Activated CD4-positive, CD25-positive, alpha-beta regulatory T cell treated with anti-CD3 and anti-CD28 coated beads, Interleukin-2, amount 50 U/mL, for 16 hours (primary cell): Measurements from ENCODE around the gene PRDX2.
A peak's percentile ranks its signal among the peaks of the same experiment; 100 is the strongest.

Experiments used
- DNase-seq: peaks from one replicate; pipeline ENCODE4 v3.0.0-alpha.2; 2020; ENCODE audit warnings: low read depth, low spot score

The PRDX2 gene

DNA sequence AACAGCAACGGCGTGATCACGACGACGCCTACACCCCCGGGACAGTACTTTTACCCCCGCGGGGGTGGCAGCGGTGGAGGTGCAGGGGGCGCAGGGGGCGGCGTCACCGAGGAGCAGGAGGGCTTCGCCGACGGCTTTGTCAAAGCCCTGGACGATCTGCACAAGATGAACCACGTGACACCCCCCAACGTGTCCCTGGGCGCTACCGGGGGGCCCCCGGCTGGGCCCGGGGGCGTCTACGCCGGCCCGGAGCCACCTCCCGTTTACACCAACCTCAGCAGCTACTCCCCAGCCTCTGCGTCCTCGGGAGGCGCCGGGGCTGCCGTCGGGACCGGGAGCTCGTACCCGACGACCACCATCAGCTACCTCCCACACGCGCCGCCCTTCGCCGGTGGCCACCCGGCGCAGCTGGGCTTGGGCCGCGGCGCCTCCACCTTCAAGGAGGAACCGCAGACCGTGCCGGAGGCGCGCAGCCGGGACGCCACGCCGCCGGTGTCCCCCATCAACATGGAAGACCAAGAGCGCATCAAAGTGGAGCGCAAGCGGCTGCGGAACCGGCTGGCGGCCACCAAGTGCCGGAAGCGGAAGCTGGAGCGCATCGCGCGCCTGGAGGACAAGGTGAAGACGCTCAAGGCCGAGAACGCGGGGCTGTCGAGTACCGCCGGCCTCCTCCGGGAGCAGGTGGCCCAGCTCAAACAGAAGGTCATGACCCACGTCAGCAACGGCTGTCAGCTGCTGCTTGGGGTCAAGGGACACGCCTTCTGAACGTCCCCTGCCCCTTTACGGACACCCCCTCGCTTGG, 9.3 kb downstream of the PRDX2 start:
- peak; percentile 64 for DNase-seq

- DNase-seq: peak; percentile 94
Observed at GRCh38 chr19:12791345-12792050, 10.1 kb downstream of the PRDX2 start, which contains the start of gene JUNB. TSS of gene JUNB (plus strand) at chr19:12791486. CDS start at chr19:12791772, 286 bp downstream.

DNA sequence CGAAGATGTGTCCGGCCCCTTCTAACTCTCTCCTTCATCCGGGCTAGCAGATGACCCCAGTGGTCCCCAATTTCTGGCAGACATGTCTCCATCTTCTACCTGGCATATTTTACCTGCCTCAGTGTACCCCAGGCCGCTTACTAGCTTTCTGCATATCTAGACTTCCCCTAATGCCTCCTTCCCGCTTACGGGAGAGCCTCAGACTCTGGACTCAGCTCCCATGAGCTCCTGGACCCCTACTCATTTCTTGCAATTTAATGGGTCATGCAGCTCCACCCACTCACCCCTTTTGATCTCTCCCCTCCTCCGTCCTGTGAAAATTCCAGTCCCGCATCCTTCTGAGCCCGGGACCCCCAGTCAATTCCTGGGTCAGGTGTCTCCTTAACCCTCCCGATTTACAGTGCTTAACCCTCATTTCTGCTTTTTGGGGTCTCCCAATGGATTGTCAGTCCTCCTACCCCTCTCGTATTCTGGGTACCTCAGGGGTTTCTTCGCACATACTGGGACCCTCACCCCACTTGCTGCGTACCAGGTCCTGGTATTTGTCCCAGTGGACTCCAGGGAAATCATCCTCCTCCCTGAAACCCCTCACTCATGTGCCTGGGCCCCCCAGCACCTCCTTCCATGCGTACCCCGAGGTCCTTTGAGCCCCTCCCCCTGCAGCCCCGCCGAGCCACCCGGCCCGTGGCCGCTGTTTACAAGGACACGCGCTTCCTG, 10.8 kb downstream of the PRDX2 start:
- no peak for DNase-seq

DNA sequence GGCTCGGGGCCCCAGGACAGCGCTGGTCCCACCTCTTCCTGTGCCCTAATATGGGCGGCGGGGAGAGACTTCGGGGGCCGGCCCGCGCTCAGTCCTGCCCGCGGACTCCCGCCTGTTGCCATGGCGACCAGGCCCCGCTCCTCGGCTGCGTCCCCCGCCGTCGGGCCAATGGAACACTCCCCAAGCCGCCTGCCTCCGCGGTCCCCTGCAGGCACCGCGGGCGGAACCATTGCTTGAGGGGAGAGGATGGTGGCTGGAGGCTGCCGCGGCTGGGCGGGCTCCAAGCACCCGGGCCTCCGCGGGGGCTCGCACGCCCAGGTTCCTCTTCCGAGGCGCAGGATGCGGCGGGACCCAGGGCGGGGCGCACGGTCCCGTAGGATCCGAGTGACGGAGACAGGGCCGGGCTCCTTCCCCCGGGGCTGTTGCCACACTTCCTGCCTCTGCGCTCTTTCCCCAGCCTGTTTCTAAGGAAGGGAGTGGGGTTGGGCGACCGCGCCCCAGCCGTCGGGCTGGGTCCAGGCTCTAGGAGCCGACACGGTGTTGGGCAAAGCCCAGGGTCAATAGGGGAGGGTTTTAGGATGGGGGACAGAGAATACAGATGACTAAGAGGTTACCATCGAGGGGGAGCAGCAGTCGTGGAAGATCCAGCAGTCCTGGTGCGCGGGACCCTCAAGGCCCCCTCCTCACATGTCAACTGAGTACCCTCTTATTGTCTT, 11.5 kb downstream of the PRDX2 start:
- peak; percentile 85 for DNase-seq

- no peak for DNase-seq
Observed at GRCh38 chr19:12789098-12789903, 12.3 kb downstream of the PRDX2 start.

GRCh38 chr19:12788682-12789097, 12.9 kb downstream of the PRDX2 start:
- DNase-seq: no peak

GRCh38 chr19:12788042-12788681, 13.4 kb downstream of the PRDX2 start:
- no peak for DNase-seq

DNA sequence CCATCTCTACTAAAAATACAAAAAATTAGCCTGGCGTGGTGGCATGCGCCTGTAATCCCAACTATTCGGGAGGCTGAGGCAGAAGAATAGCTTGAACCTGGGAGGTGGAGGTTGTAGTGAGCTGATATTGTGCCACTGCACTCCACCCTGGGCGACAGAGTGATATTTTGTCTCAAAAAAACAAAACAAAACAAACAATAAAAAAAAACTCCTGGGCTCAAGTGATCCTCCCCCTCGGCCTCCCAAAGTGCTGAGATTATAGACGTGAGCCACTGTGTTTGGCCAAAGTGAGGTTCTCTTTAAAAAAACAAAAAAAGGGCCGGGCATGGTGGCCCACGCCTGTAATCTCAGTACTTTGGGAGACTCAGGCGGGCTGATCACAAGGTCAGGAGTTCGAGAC, 14.1 kb downstream of the PRDX2 start:
- no peak for DNase-seq

DNA sequence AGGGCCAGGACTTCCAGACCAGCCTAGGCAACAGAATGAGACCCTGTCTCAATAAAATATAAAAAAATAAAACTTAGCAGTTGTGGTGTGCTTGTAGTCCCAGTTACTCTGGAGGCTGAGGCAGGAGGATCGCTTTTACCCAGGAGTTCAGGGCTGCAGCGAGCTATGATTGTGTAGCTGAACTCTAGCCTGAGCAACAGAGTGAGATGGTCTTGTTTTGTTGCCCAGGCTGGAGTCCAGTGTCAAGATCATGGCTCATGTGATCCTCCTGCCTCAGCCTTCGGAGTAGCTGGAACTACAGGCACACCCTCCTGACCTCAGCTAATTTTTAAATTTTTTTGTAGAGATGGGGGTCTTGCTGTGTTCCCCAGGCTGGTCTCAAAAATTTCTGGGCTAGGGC, 14.6 kb downstream of the PRDX2 start:
- no peak for DNase-seq

DNA sequence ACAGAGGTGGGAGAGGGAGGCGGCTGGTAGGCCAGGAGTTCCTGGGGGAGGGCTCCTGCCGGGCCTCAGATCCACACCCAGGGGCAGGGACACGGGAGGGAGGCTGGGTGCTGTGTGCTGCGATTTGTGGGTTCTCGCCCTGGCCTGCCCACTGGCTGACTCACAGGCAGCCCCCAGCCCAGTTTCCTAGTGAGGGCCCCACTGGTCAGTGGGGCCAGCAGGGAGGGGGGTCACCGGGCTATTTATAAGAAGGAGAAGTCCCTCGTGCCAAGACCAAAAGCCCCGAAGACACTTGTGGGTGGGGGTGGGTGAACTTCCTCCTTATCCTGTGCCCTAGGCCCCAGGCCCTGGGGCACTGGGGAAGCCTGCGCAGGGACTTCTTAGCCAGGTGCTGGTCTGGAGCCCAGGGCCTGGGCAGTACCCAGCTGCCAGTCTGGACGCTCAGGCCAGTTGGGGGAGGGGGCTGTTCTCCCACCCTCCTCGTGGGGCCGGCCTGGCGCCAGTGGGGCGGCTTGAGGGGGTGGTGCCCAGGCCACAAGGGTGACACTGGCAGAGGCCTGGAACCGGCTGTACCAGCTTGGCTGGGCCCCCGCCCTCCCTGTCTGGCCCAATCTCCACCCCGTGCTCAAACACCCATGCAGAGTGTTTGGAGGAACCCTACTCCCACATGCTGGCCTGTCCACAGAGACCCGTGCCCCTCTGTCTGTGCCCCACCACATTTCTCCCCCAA, 15.3 kb downstream of the PRDX2 start:
- DNase-seq: no peak

DNA sequence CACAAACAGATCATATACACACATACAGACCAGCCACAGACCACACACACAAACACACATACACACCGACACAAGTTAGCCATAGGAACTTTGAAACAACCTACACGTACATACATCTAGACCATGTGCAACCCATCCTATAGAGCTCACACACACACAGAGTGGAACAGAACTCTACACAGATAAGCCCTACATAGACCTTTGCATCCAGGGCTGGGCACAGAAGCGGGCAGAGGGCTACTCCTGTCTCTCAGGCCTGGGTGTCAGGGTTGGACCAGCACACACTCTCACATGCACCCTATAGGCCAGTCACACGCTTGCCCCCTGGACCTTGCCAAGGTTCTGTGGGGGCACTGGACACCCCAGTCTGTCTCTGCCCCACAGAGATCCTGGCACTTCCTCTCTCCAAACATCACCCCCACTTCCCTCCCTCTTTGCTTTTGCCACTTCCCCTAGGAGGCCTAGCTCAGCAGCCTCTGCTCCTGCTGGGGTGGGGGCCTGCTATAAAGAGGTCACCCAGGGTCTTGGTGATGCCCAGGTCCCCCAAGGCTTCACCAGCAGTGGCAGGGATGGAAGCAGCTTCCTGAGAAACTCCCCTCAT, 16.1 kb downstream of the PRDX2 start:
- no peak for DNase-seq

- no peak for DNase-seq
Observed at GRCh38 chr19:12784871-12785430, 16.6 kb downstream of the PRDX2 start.

- DNase-seq: no peak
Observed at GRCh38 chr19:12784394-12784870, 17.2 kb downstream of the PRDX2 start.

DNA sequence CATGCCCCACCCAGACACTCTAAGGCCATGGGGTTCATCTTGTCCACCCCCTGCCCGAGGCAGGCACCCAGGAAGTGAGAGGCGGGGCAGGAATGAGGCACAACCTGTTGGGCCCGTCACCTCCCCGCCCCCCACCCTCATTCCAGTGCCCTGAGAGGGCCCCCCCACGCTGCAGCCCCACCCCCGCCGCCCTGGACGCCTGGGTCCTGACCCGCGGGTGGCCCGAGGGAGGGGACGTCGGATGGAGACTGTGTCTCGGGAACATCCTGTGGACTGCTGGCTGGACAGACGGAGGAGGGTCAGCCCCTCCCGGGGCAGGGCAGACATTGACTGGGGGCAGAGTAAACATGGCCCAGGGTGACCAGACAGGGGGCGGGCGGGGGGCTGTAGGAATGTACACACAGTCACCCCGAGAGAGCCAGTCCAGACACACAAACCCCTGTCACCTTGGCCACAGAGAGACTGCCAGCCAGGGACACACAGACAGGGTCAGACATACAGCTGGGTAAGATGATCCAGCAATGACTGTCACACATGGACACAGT, 17.7 kb downstream of the PRDX2 start:
- no peak for DNase-seq

GRCh38 chr19:12783291-12783848, 18.2 kb downstream of the PRDX2 start:
- no peak for DNase-seq

DNA sequence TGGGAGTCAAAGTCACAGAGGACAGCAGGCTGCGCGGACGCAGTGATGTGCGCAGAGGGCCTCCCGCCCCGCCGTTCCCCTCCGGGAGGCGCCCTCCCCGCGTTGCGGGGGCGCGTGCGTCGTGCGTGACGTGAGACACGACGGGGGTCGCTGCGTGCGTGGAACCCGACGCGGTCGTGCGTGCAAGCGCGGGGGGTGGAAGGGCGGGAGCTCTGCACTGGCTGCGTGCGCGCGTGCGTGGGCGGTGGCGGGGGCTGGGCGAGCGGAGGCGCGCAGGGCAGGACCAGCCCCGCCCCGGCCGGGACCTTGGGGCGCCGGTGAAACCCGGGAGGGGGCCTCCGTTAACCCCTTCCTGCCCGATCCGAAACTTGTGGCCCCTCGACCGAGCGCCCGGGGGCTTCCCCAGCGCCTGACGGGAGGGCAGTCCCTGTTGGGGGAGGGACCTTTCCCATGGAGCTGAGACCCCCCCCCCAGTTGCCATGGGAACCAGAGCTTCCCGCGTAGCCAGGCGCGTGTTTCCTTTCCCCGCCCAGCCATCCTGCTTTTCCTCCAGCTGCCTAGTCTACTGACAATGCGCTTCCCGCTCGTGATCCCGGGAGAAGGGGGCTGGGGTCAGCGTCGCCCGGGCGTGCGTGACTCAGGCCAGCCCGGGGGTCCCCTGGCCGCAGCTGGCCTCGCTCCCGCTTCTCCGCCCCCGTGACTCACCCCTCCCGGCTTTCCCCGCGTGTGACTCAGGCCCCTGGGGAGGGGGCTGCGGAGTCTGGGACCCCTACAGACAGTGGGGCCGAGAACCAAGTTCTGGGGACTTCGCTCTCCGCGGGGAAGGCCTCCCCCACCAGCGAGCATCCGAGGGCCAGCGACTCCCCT, 18.9 kb downstream of the PRDX2 start:
- peak; percentile 89 for DNase-seq

DNA sequence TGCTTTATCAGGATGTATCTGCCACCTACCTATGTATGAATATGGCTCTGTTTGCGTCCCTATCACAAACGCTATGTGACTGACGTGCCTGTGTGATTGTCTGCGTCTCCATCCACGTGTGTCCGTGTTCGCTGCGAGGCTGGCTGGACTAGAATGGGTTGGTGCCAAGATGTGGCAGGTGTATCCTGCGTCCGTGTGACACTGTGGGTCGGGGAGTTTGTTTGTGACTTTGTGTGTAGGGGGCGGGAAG, 19.5 kb downstream of the PRDX2 start:
- DNase-seq: no peak
